Upper lobe of left lung (tissue), 6 donors: ENCODE data around the gene RNF8. TPM values are rescaled to one million over a fixed set of nuclear protein-coding genes. Genes with fewer than 3 reads are reported as not detected.

Source experiments
- ATAC-seq, 2 donors: fragments of 200-7000 bp; cut with Tn5 transposase; one replicate each; pipeline ENCODE4 v1.9.1; 2022; ENCODE audit warnings: mild to moderate bottlenecking in 2 of 2, moderate library complexity in 2 of 2; ENCODE audit not compliant: low FRiP score in 2 of 2
- DNase-seq, 2 donors: peaks; one replicate each; pipeline ENCODE4 v3.0.0-alpha.2; 2019 to 2020
- H3K27ac ChIP-seq, 4 donors: fragments of 200-600 bp; sonication (generic); one replicate each; pipeline ENCODE4 v1.5.1; 2016 to 2019
- H3K27me3 ChIP-seq, 4 donors: fragments of 200-600 bp; sonication (generic); one replicate each; pipeline ENCODE4 v1.5.1; 2017 to 2019
- H3K36me3 ChIP-seq, 4 donors: fragments of 200-600 bp; sonication (generic); one replicate each; pipeline ENCODE4 v1.5.1; 2016 to 2019
- H3K4me1 ChIP-seq, 4 donors: fragments of 200-600 bp; sonication (generic); one replicate each; pipeline ENCODE4 v1.5.1; 2018 to 2019
- H3K4me3 ChIP-seq, 4 donors: fragments of 200-600 bp; sonication (generic); one replicate each; pipeline ENCODE4 v1.5.1; 2017 to 2019; ENCODE audit warnings: mild to moderate bottlenecking in 2 of 4, moderate library complexity in 1 of 4
- H3K9me3 ChIP-seq, 4 donors: fragments of 200-600 bp; sonication (generic); one replicate each; pipeline ENCODE4 v1.5.1; 2018 to 2019
- EP300 ChIP-seq, 4 donors: sonication (generic); formaldehyde crosslinking; IDR thresholded peaks; one replicate each; pipeline ENCODE4 v1.5.1; 2017; ENCODE audit warnings: antibody characterized with exemption in 4 of 4, control low read depth in 2 of 4
- POLR2A ChIP-seq, 4 donors: fragments of 450-650 bp; IDR thresholded peaks; one replicate each; pipeline ENCODE4 v1.5.1; 2016 to 2017; ENCODE audit warnings: antibody characterized with exemption in 4 of 4, mild to moderate bottlenecking in 2 of 4
- POLR2AphosphoS5 ChIP-seq, 2 donors: sonication (generic); formaldehyde crosslinking; IDR thresholded peaks; one replicate each; pipeline ENCODE4 v1.5.1; 2017; ENCODE audit warnings: antibody characterized with exemption in 2 of 2
- WGBS, 2 donors: methylation state at CpG; one replicate each; pipeline ENCODE4 v1.1.5; 2017 to 2018; 5-methylcytosine and 5-hydroxymethylcytosine counted together
- total RNA-seq, 6 donors: library from RNA; depleted of rRNA in 4 of 6; stranded (reverse); fragments of >200 nt in 4 of 6; gene quantifications; one replicate each; pipeline versions ENCODE4 v1.1.0 to v1.2.1, GENCODE V29; 2016 to 2021
- TF ChIP-seq, protein P1 (sequence below), 6 experiments: fragments of 450-650 bp in 4 of 6; fragments of 200-600 bp in 2 of 6; sonication (generic) in 2 of 6; IDR thresholded peaks; one replicate each; pipeline ENCODE4 v1.5.1; 2016 to 2019; ENCODE audit warnings: antibody characterized with exemption in 6 of 6
- donor health status: DM: no; HTN: no; CAD: no; lungs with moderate emphysema.
- donor health status: DM: no; HTN: yes; CAD: no; lungs with severe emphysema.

Gene RNF8
- total RNA-seq, 6 donors from 2014 or later: 14.7 to 32.3 (median 17.1) TPM

DNA sequence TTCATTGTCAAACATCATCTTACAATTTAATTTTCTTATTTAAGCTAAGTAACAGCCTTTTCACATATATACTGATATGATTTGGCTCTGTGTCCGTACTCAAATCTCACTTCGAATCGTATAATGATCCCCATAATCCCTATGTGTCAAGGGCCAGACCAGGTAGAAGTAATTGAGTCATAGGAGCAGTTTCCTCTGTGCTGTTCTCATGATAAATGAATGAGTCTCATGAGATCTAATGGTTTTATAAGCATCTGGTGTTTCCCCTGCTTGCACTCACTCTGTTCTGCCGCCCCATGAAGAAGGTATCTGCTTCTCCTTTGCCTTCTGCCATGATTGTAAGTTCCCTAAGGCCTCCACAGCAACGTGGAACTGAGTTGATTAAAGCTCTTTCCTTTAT is 54.2 kb downstream of the RNF8 start:
- DNase-seq (no peak), ATAC-seq (no peak)
- Histone ChIP-seq H3K4me3 (no peak overlapping the region), H3K27ac (no peak overlapping the region), H3K27me3 (no peaks in the 10 kb centered on the region), H3K9me3 (no peaks in the 10 kb centered on the region), H3K36me3 (no peaks in the 10 kb centered on the region), H3K4me1 (no peaks in the 10 kb centered on the region)
- TF ChIP-seq, protein P1, sequence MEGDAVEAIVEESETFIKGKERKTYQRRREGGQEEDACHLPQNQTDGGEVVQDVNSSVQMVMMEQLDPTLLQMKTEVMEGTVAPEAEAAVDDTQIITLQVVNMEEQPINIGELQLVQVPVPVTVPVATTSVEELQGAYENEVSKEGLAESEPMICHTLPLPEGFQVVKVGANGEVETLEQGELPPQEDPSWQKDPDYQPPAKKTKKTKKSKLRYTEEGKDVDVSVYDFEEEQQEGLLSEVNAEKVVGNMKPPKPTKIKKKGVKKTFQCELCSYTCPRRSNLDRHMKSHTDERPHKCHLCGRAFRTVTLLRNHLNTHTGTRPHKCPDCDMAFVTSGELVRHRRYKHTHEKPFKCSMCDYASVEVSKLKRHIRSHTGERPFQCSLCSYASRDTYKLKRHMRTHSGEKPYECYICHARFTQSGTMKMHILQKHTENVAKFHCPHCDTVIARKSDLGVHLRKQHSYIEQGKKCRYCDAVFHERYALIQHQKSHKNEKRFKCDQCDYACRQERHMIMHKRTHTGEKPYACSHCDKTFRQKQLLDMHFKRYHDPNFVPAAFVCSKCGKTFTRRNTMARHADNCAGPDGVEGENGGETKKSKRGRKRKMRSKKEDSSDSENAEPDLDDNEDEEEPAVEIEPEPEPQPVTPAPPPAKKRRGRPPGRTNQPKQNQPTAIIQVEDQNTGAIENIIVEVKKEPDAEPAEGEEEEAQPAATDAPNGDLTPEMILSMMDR (IDR thresholded peaks at IDR 0.05): no peak
- TF ChIP-seq POLR2A (IDR thresholded peaks at IDR 0.05) (no peak), EP300 (IDR thresholded peaks at IDR 0.05) (no peak), POLR2AphosphoS5 (IDR thresholded peaks at IDR 0.05) (no peak)
- 80% methylated on average over 5 of the region's 5 CpGs for WGBS, 2 donors

DNA sequence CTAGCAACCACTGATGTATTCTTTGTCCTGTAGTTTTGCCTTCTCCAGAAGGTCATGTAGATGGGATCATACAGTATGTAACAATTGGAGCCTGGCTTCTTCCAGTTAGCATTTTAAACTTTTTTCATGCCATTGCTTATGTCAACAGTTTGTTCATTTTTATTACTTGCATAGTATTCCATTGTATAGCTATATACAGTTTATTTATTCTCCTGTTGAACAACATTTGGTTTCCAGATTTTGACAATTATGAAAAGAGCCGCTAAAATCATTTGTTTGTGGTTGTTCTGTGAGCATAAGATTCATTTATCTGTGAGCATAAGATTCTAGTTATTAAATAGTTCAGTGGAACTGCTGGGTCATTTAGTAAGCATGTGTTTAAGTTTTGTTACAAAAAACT is 55.7 kb downstream of the RNF8 start:
- Histone ChIP-seq H3K4me1 (no peaks in the 10 kb centered on the region), H3K27ac (no peak overlapping the region), H3K4me3 (no peak overlapping the region), H3K36me3 (no peaks in the 10 kb centered on the region), H3K9me3 (no peaks in the 10 kb centered on the region), H3K27me3 (no peaks in the 10 kb centered on the region)
- DNase-seq (no peak), ATAC-seq (no peak)
- 92 to 100% methylated on average over 1 of the region's 1 CpG for WGBS, 2 donors
- TF ChIP-seq EP300 (IDR thresholded peaks at IDR 0.05): no peak
- no peak for TF ChIP-seq POLR2AphosphoS5 (IDR thresholded peaks at IDR 0.05)
- TF ChIP-seq, protein P1 (IDR thresholded peaks at IDR 0.05): no peak
- TF ChIP-seq POLR2A (IDR thresholded peaks at IDR 0.05): no peak

DNA sequence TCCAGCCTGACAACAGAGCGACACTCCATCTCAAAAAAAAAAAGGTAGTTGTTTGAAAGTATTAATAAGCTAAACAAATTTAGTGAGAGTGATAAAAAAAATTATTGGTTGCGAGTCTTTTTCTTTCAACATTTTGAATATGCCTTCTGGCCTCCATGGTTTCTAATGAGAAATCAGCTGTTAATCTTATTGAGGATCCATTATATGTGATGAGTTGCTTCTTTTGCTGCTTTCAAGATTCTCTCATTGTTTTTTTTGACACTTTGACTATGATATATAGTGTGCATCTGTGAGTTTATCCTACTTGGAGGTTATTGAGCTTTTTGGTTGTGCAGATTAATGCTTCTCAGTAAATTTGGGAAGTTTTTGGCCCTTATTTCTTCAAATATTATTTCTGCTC is 63.6 kb downstream of the RNF8 start:
- 74 to 98% methylated on average over 2 of the region's 2 CpGs for WGBS, 2 donors
- no peaks in the 10 kb centered on the region for H3K27me3 ChIP-seq
- no peak for DNase-seq

DNA sequence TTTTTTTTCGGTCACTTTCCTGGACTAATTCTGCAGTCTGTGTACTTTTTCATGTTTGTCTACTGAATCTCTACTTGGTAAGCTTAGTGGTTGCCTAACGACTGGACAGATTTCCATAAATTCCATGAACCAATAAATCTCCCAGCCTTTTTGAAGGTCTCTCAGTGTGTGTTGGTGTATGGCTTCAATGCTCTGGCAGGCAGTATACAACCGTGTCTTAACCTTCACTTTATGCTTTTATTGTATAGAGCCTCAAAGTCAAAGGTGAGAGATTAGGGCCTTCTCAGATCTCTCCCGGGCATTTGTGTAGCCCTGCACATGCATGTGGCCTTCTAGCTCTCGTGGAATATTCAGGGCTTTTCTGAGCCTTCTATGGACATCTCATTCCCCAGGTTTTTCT is 64.9 kb downstream of the RNF8 start:
- Histone ChIP-seq H3K36me3 (no peaks in the 10 kb centered on the region), H3K4me3 (no peak overlapping the region), H3K27me3 (no peaks in the 10 kb centered on the region), H3K9me3 (no peaks in the 10 kb centered on the region), H3K4me1 (no peaks in the 10 kb centered on the region), H3K27ac (no peak overlapping the region)
- ATAC-seq (no peak), DNase-seq (no peak)
- WGBS, 2 donors: 76 to 80% methylated on average over 5 of the region's 5 CpGs
- no peak for TF ChIP-seq EP300 (IDR thresholded peaks at IDR 0.05)
- no peak for TF ChIP-seq POLR2AphosphoS5 (IDR thresholded peaks at IDR 0.05)

More for the DNA sequence above, 63.6 kb downstream of the RNF8 start:
- Histone ChIP-seq H3K4me1 (no peaks in the 10 kb centered on the region), H3K36me3 (no peaks in the 10 kb centered on the region), H3K4me3 (no peak overlapping the region), H3K9me3 (no peaks in the 10 kb centered on the region), H3K27ac (no peak overlapping the region)
- no peak for ATAC-seq
- no peak for TF ChIP-seq POLR2A (IDR thresholded peaks at IDR 0.05)
- TF ChIP-seq, protein P1 (IDR thresholded peaks at IDR 0.05): no peak
- no peak for TF ChIP-seq POLR2AphosphoS5 (IDR thresholded peaks at IDR 0.05)
- TF ChIP-seq EP300 (IDR thresholded peaks at IDR 0.05): no peak

DNA sequence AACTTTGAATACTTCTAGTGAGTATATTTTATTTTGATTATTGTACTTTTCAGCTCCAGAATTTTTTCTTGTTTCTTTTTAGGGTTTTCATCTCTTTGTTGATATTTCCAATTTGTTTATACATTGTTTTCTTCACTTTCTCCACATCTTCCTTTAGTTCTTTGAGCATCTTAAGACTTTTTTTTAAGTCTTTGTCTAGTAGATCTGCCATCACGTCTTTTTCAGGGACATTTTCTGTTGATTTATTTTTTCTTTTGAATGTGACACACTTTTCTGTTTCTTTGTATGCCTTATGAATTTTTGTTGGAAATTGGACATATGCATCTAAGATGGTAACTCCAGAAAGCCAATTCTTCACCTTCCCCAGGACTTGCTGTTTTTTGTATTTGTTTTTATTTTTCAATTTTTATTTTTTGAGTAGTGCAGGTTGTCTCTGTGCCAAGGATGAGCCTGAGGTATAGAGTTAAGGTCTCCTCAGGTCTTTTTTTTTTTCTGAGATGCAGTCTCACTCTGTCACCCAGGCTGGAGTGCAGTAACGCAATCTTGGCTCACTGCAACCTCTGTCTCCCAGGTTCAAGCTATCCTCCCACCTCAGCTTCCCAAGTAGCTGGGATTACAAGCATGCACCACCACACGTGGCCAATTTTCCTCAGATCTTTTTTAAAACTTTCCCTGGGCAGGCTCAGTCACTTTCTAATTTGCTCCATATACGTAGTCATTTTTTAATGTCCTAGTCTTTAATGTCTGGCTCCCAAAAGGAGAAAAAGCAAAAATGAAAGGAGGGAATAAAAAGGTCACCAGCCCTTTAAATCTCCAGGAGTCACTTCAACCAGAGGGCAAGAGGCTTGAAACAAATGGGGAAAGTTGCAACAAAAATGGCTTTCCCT is 72.5 kb downstream of the RNF8 start:
- WGBS, 2 donors: 79 to 87% methylated on average over 4 of the region's 4 CpGs
- H3K4me1 ChIP-seq: no peaks in the 10 kb centered on the region

More for the DNA sequence above, 72.5 kb downstream of the RNF8 start:
- TF ChIP-seq, protein P1 (IDR thresholded peaks at IDR 0.05): no peak
- no peak for TF ChIP-seq POLR2AphosphoS5 (IDR thresholded peaks at IDR 0.05)
- no peak for TF ChIP-seq POLR2A (IDR thresholded peaks at IDR 0.05)
- no peak for TF ChIP-seq EP300 (IDR thresholded peaks at IDR 0.05)
- H3K4me3 ChIP-seq: no peak overlapping the region
- no peak for ATAC-seq
- no peak for DNase-seq
- H3K36me3 ChIP-seq: no peaks in the 10 kb centered on the region
- H3K9me3 ChIP-seq: no peaks in the 10 kb centered on the region
- H3K27ac ChIP-seq: no peak overlapping the region
- no peaks in the 10 kb centered on the region for H3K27me3 ChIP-seq
